SK-N-SH (cell line): Measurements from ENCODE around the gene KLK12. TPM values are rescaled to one million over a fixed set of nuclear protein-coding genes. Genes with fewer than 3 reads are reported as not detected.

Experiments
- CTCF ChIA-PET: fragments of 300-600, 350-600 bp; formaldehyde crosslinking; extraction: SDS; loops from one replicate; lab custom pipeline; 2021; lab: Yijun Ruan, JAX
- POLR2A ChIA-PET: fragments of 350-600 bp; sonication (Branson Sonifier 250); formaldehyde crosslinking; extraction: SDS; loops from one replicate; lab custom pipeline; 2020; ENCODE audit warnings: antibody characterized with exemption, inconsistent platforms; lab: Yijun Ruan, JAX
- DNase-seq: peaks from one replicate; pipeline ENCODE4 v3.0.0; 2012
- H2AFZ ChIP-seq: fragments of 200-600 bp; sonication (generic); 2 replicates; pipeline ENCODE4 v1.8.1; 2016; ENCODE audit warnings: antibody characterized with exemption, mild to moderate bottlenecking, low read depth
- H3F3A ChIP-seq: fragments of 200-600 bp; sonication (generic); replicated peaks from 2 replicates; pipeline ENCODE3; 2016; ENCODE audit warnings: antibody characterized with exemption, mild to moderate bottlenecking; ENCODE audit not compliant: insufficient read depth
- H3K27ac ChIP-seq, 2 experiments: fragments of 200-500 bp in 1 of 2; fragments of 200-600 bp in 1 of 2; sonication (Bioruptor generic) in 1 of 2; sonication (generic), shearing (Covaris generic) in 1 of 2; 2 replicates each; pipeline versions ENCODE4 v1.5.1 to v1.6.1; 2014 to 2016; ENCODE audit warnings: low read depth in 2 of 2, inconsistent platforms in 1 of 2, low read length in 1 of 2, mild to moderate bottlenecking in 1 of 2, mixed read lengths in 1 of 2
- H3K27me3 ChIP-seq: fragments of 200-600 bp; sonication (generic), shearing (Covaris generic); 2 replicates; pipeline ENCODE4 v1.6.1; 2016; ENCODE audit warnings: mixed run types; ENCODE audit not compliant: insufficient read depth
- H3K36me3 ChIP-seq, 2 experiments: fragments of 200-500 bp in 1 of 2; fragments of 200-600 bp in 1 of 2; sonication (Bioruptor generic) in 1 of 2; sonication (generic) in 1 of 2; replicated peaks in 1 of 2; 2 replicates each; pipeline versions ENCODE3 to v1.5.1; 2014 to 2016; ENCODE audit warnings: low read length in 1 of 2, mild to moderate bottlenecking in 1 of 2; ENCODE audit not compliant: insufficient read depth in 2 of 2, control insufficient read depth in 1 of 2
- H3K4me1 ChIP-seq, 2 experiments: fragments of 200-500 bp in 1 of 2; fragments of 200-600 bp in 1 of 2; sonication (Bioruptor generic) in 1 of 2; sonication (generic), shearing (Covaris generic) in 1 of 2; 2 replicates each; pipeline versions ENCODE4 v1.5.1 to v1.6.1; 2014 to 2016; ENCODE audit warnings: low read depth in 1 of 2, low read length in 1 of 2, mixed run types in 1 of 2; ENCODE audit not compliant: insufficient read depth in 2 of 2, control insufficient read depth in 1 of 2
- H3K4me2 ChIP-seq: fragments of 200-600 bp; sonication (generic), shearing (Covaris generic); 2 replicates; pipeline ENCODE4 v1.6.1; 2017; ENCODE audit warnings: mixed run types
- H3K4me3 ChIP-seq, 2 experiments: fragments of 200-500 bp in 1 of 2; fragments of 200-600 bp in 1 of 2; sonication (Bioruptor generic) in 1 of 2; sonication (generic), shearing (Covaris generic) in 1 of 2; 2 replicates each; pipeline versions ENCODE4 v1.5.1 to v1.8.1; 2014 to 2016; ENCODE audit warnings: low read depth in 2 of 2, inconsistent platforms in 1 of 2, low read length in 1 of 2, mild to moderate bottlenecking in 1 of 2, mixed read lengths in 1 of 2, moderate library complexity in 1 of 2
- H3K79me2 ChIP-seq: fragments of 200-600 bp; sonication (generic); 2 replicates; pipeline ENCODE4 v1.8.1; 2017; ENCODE audit warnings: mild to moderate bottlenecking; ENCODE audit not compliant: insufficient read depth
- H3K9ac ChIP-seq: fragments of 200-600 bp; sonication (generic); 2 replicates; pipeline ENCODE4 v1.6.1; 2017; ENCODE audit warnings: mixed run types
- H3K9me2 ChIP-seq: fragments of 200-600 bp; sonication (generic); 2 replicates; pipeline ENCODE4 v1.6.1; 2017; ENCODE audit warnings: mixed run types
- H3K9me3 ChIP-seq: fragments of 200-600 bp; sonication (generic); 2 replicates; pipeline ENCODE4 v1.6.1; 2017; ENCODE audit warnings: mixed run types, mild to moderate bottlenecking, moderate library complexity
- H4K20me1 ChIP-seq: fragments of 200-600 bp; sonication (generic); 2 replicates; pipeline ENCODE4 v1.6.1; 2017; ENCODE audit warnings: mild to moderate bottlenecking, mixed run types; ENCODE audit not compliant: insufficient read depth
- ELF1 ChIP-seq: IDR thresholded peaks from 2 replicates; pipeline ENCODE4 v1.4.0; 2012
- FOSL2 ChIP-seq: IDR thresholded peaks from 2 replicates; pipeline ENCODE4 v1.4.0; 2012; ENCODE audit warnings: low read depth, mild to moderate bottlenecking, moderate library complexity, borderline replicate concordance
- FOXJ3 ChIP-seq: sonication (generic); formaldehyde crosslinking; IDR thresholded peaks from 2 replicates; pipeline ENCODE4 v1.5.1; 2020; ENCODE audit warnings: mild to moderate bottlenecking, missing genetic modification reagents
- MEF2A ChIP-seq: IDR thresholded peaks from 2 replicates; pipeline ENCODE4 v1.4.0; 2012; ENCODE audit warnings: low read depth, borderline replicate concordance
- POLR2AphosphoS5 ChIP-seq: IDR thresholded peaks from 2 replicates; pipeline ENCODE4 v1.6.1; 2012; ENCODE audit warnings: low read depth, low read length
- RCOR1 ChIP-seq: fragments of 150-350 bp; IDR thresholded peaks from 2 replicates; pipeline ENCODE4 v1.6.1; 2017; ENCODE audit warnings: antibody characterized with exemption, low read length
- SIN3A ChIP-seq: IDR thresholded peaks from 2 replicates; pipeline ENCODE4 v1.6.1; 2012; ENCODE audit warnings: low read depth, mild to moderate bottlenecking, low read length, moderate library complexity, borderline replicate concordance
- TAF1 ChIP-seq: IDR thresholded peaks from 2 replicates; pipeline ENCODE4 v1.6.1; 2012; ENCODE audit warnings: low read depth, mild to moderate bottlenecking, low read length, moderate library complexity, borderline replicate concordance
- TCF12 ChIP-seq: IDR thresholded peaks from 2 replicates; pipeline ENCODE4 v1.4.0; 2012
- TEAD4 ChIP-seq: IDR thresholded peaks from 2 replicates; pipeline ENCODE4 v1.4.0; 2012; ENCODE audit warnings: mild to moderate bottlenecking, borderline replicate concordance; ENCODE audit not compliant: insufficient read depth
- YY1 ChIP-seq: IDR thresholded peaks from 2 replicates; pipeline ENCODE4 v1.4.0; 2012; ENCODE audit warnings: low read depth, mild to moderate bottlenecking
- WGBS: methylation state at CpG from one replicate; pipeline ENCODE4 v1.1.6; 2017; ENCODE audit warnings: low lambda C conversion rate; 5-methylcytosine and 5-hydroxymethylcytosine counted together
- polyA plus RNA-seq, 3 experiments: library from polyadenylated mRNA; depleted of rRNA; stranded (reverse); fragments of >200 nt; gene quantifications; 2 replicates each; pipeline ENCODE4 v1.2.3, GENCODE V29; 2012
- TF ChIP-seq, protein P1 (sequence below): IDR thresholded peaks from 2 replicates; pipeline ENCODE4 v1.4.0; 2012; ENCODE audit warnings: low read depth, borderline replicate concordance
- TF ChIP-seq, protein P2 (sequence below): fragments of 200-600 bp; sonication (generic); IDR thresholded peaks from 2 replicates; pipeline ENCODE4 v1.6.1; 2017; ENCODE audit warnings: antibody characterized with exemption, mild to moderate bottlenecking, moderate library complexity
- TF ChIP-seq, protein P3 (sequence below): IDR thresholded peaks from 2 replicates; pipeline ENCODE4; 2012
- TF ChIP-seq, protein P4 (sequence below): IDR thresholded peaks from 2 replicates; pipeline ENCODE4 v1.6.1; 2012; ENCODE audit warnings: mild to moderate bottlenecking, low read depth, low read length, moderate library complexity

The KLK12 gene
- polyA plus RNA-seq, 1 of the 3 experiments (the other 2 are of a cell fraction): not detected

DNA sequence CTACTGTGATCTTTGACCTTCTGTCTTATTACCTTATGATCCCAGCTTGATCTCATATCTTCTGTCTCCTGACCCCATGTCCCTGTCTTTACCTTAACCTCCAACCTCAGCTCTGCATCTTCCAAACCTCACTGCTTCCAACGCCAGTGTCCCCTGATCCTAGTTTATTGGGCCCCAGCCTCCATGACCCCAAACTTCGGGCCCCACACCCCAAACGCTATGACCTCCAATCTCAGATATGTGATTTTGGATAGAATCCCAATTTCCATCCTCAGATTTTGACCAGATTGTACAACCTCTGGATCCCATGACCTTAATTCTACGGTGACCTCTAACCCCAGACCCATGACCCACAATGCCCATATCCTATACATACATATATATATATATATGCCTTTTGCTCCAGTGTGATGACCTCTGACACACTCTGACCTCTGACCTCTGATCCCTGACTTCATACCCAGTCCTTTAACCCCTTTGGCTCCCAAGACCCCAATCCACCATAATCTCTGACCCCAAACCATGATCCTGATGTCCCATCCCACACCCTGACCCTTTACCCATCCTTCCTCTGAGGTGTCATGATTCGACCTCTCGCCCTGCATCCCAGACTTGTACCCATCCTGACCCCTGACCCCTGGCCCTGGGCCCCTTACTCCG lies 3.5 kb downstream of the KLK12 start:
- peak; percentile 6 for DNase-seq
- Histone ChIP-seq H3K4me1 (no peaks in the 10 kb centered on the region), H3K36me3 (no peaks in the 10 kb centered on the region), H2AFZ (no peak overlapping the region), H3K4me3 (no peak overlapping the region), H3K4me2 (no peak overlapping the region), H4K20me1 (no peaks in the 10 kb centered on the region), H3K9me2 (no peaks in the 10 kb centered on the region), H3K27ac (no peak overlapping the region), H3K9me3 (no peaks in the 10 kb centered on the region), H3K27me3 (peaks cover 51% of the 10 kb centered on the region), H3F3A (no peaks in the 10 kb centered on the region), H3K79me2 (no peaks in the 10 kb centered on the region), H3K9ac (no peak overlapping the region)
- POLR2A ChIA-PET: no interaction called here
- TF ChIP-seq, protein P1, sequence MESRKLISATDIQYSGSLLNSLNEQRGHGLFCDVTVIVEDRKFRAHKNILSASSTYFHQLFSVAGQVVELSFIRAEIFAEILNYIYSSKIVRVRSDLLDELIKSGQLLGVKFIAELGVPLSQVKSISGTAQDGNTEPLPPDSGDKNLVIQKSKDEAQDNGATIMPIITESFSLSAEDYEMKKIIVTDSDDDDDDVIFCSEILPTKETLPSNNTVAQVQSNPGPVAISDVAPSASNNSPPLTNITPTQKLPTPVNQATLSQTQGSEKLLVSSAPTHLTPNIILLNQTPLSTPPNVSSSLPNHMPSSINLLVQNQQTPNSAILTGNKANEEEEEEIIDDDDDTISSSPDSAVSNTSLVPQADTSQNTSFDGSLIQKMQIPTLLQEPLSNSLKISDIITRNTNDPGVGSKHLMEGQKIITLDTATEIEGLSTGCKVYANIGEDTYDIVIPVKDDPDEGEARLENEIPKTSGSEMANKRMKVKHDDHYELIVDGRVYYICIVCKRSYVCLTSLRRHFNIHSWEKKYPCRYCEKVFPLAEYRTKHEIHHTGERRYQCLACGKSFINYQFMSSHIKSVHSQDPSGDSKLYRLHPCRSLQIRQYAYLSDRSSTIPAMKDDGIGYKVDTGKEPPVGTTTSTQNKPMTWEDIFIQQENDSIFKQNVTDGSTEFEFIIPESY: no peak
- no peak for TF ChIP-seq FOSL2
- no peak for TF ChIP-seq TCF12
- no peak for TF ChIP-seq TEAD4
- no peak for TF ChIP-seq FOXJ3
- TF ChIP-seq YY1: no peak
- no peak for TF ChIP-seq TAF1
- TF ChIP-seq MEF2A: no peak
- TF ChIP-seq, protein P2, sequence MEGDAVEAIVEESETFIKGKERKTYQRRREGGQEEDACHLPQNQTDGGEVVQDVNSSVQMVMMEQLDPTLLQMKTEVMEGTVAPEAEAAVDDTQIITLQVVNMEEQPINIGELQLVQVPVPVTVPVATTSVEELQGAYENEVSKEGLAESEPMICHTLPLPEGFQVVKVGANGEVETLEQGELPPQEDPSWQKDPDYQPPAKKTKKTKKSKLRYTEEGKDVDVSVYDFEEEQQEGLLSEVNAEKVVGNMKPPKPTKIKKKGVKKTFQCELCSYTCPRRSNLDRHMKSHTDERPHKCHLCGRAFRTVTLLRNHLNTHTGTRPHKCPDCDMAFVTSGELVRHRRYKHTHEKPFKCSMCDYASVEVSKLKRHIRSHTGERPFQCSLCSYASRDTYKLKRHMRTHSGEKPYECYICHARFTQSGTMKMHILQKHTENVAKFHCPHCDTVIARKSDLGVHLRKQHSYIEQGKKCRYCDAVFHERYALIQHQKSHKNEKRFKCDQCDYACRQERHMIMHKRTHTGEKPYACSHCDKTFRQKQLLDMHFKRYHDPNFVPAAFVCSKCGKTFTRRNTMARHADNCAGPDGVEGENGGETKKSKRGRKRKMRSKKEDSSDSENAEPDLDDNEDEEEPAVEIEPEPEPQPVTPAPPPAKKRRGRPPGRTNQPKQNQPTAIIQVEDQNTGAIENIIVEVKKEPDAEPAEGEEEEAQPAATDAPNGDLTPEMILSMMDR: no peak
- no peak for TF ChIP-seq ELF1
- TF ChIP-seq SIN3A: no peak
- TF ChIP-seq RCOR1: no peak
- TF ChIP-seq, protein P3, sequence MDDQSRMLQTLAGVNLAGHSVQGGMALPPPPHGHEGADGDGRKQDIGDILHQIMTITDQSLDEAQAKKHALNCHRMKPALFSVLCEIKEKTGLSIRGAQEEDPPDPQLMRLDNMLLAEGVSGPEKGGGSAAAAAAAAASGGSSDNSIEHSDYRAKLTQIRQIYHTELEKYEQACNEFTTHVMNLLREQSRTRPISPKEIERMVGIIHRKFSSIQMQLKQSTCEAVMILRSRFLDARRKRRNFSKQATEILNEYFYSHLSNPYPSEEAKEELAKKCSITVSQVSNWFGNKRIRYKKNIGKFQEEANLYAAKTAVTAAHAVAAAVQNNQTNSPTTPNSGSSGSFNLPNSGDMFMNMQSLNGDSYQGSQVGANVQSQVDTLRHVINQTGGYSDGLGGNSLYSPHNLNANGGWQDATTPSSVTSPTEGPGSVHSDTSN: no peak
- no peak for TF ChIP-seq POLR2AphosphoS5
- TF ChIP-seq, protein P4, sequence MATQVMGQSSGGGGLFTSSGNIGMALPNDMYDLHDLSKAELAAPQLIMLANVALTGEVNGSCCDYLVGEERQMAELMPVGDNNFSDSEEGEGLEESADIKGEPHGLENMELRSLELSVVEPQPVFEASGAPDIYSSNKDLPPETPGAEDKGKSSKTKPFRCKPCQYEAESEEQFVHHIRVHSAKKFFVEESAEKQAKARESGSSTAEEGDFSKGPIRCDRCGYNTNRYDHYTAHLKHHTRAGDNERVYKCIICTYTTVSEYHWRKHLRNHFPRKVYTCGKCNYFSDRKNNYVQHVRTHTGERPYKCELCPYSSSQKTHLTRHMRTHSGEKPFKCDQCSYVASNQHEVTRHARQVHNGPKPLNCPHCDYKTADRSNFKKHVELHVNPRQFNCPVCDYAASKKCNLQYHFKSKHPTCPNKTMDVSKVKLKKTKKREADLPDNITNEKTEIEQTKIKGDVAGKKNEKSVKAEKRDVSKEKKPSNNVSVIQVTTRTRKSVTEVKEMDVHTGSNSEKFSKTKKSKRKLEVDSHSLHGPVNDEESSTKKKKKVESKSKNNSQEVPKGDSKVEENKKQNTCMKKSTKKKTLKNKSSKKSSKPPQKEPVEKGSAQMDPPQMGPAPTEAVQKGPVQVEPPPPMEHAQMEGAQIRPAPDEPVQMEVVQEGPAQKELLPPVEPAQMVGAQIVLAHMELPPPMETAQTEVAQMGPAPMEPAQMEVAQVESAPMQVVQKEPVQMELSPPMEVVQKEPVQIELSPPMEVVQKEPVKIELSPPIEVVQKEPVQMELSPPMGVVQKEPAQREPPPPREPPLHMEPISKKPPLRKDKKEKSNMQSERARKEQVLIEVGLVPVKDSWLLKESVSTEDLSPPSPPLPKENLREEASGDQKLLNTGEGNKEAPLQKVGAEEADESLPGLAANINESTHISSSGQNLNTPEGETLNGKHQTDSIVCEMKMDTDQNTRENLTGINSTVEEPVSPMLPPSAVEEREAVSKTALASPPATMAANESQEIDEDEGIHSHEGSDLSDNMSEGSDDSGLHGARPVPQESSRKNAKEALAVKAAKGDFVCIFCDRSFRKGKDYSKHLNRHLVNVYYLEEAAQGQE: no peak
- 17% methylated on average over 7 of the region's 7 CpGs for WGBS
- CTCF ChIA-PET: no interaction called here
